ENCODE measurements around the gene CCDC181.

- no peak for TF ChIP-seq NFIC (IDR thresholded peaks at IDR 0.05)
- no peak for TF ChIP-seq CEBPB (IDR thresholded peaks at IDR 0.05)
- no peak for TF ChIP-seq USF1 (IDR thresholded peaks at IDR 0.05)
- TF ChIP-seq TAF1 (IDR thresholded peaks at IDR 0.05; ENCODE audit: low read depth) = no peak
- TF ChIP-seq EGR1 (IDR thresholded peaks at IDR 0.05) = no peak
- TF ChIP-seq EP300 (IDR thresholded peaks at IDR 0.05; ENCODE audit: borderline replicate concordance) = no peak
- no peak for TF ChIP-seq RAD21 (IDR thresholded peaks at IDR 0.05; ENCODE audit: low read depth)
- TF ChIP-seq REST (IDR thresholded peaks at IDR 0.05; ENCODE audit: low read depth) = no peak
Observed at GRCh38 chr1:169475806-169476387, 48.6 kb upstream of the CCDC181 start.

Data from Ishikawa (cell line).